ENCODE data around the gene E2F4. TPM values are rescaled to one million over a fixed set of nuclear protein-coding genes. Genes with fewer than 3 reads are reported as not detected.

The E2F4 gene
- total and polyA plus RNA-seq, 2 experiments from 2014 or later: 70.4 to 72.4 TPM

DNA sequence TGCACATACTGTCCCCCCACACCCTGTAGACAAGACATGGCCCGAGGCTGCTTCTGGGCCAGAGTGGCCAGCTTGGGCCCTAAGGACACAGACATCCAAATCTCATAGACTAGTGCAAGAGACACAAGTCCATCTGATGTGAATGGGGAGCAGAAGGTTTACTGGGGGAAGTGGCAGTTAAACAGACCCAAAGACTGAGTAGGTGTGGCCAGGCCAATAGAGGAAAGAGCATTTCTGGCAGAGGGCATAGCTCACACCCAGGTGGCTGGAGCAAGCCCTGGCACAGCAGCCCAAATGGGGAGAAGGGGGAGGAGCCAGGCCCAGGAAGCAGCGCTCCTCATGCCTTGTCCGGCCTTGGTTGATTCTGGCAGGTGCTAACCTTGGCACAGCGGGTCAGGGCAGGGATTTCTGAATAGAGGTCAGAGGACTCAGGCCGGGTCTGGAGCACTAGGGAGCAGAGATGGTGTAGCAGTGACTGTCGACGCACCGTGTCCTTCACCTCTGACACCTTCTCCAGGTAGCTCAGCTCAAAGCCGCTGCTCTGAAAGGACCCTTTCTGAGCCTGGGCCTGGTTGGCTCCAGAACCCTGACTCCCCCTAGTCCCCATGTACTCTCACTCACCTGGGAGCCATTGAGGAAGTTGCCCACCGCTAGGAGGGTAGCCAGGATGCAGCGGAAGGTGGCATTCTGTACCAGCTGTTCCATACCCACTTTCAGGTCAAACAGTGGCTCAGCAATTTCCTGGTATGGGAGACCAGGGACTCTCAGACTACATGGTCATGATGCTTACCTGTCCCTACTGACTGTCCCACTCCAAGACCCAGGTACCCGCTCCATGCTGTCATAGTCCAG is 39.1 kb downstream of the E2F4 start:
- H3K9me2 ChIP-seq (replicated peaks; ENCODE audit: insufficient read depth): no peaks in the 10 kb centered on the region
- H3K9me3 ChIP-seq (ENCODE audit: low read depth): no peaks in the 10 kb centered on the region
- no peaks in the 10 kb centered on the region for H3K27me3 ChIP-seq
- H3K27ac ChIP-seq: no peak overlapping the region
- no peak overlapping the region for H3K4me3 ChIP-seq
- WGBS (ENCODE audit: low lambda C conversion rate, missing lambda C conversion rate): 96% methylated on average over 12 of the region's 12 CpGs
- no peak overlapping the region for H3K4me2 ChIP-seq
- DNase-seq (ENCODE audit: low spot score): no peak
- no peaks in the 10 kb centered on the region for H4K20me1 ChIP-seq (ENCODE audit: insufficient read depth, poor library complexity, severe bottlenecking)
- peaks cover 14% of the 10 kb centered on the region for H3K79me2 ChIP-seq
- TF ChIP-seq, protein P1, sequence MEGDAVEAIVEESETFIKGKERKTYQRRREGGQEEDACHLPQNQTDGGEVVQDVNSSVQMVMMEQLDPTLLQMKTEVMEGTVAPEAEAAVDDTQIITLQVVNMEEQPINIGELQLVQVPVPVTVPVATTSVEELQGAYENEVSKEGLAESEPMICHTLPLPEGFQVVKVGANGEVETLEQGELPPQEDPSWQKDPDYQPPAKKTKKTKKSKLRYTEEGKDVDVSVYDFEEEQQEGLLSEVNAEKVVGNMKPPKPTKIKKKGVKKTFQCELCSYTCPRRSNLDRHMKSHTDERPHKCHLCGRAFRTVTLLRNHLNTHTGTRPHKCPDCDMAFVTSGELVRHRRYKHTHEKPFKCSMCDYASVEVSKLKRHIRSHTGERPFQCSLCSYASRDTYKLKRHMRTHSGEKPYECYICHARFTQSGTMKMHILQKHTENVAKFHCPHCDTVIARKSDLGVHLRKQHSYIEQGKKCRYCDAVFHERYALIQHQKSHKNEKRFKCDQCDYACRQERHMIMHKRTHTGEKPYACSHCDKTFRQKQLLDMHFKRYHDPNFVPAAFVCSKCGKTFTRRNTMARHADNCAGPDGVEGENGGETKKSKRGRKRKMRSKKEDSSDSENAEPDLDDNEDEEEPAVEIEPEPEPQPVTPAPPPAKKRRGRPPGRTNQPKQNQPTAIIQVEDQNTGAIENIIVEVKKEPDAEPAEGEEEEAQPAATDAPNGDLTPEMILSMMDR (IDR thresholded peaks at IDR 0.05; ENCODE audit: poor library complexity): no peak
- no peak for TF ChIP-seq EZH2phosphoT487 (IDR thresholded peaks at IDR 0.05; ENCODE audit: low read depth, severe bottlenecking, unreplicated experiment)
- no peak for TF ChIP-seq EZH2 (IDR thresholded peaks at IDR 0.05; ENCODE audit: borderline replicate concordance)
- peaks cover 8% of the 10 kb centered on the region for H3K4me1 ChIP-seq (ENCODE audit: insufficient read depth)
- H2AFZ ChIP-seq: no peak overlapping the region
- no peaks in the 10 kb centered on the region for H3K36me3 ChIP-seq (replicated peaks; ENCODE audit: insufficient read depth, low read depth)

DNA sequence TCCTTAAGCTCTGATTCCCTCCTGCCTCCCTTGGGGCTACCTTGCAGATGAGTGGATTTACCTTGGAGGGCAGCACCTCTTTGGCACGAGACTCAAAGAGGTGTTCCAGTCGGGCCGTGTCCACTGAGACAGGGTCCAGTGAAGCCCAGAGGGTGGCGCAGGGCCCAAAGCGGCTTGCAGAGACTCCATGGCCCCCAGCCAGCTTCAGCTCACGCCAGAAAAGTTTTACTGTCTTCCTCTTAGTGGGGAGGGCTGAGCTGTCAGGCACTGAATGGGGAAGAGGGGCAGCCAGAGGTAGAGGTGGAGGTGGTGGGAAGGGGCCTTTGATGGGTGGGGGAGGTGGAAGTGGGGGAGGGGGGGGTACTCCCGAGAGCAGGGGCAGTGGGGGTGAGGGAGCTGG is 41.6 kb downstream of the E2F4 start:
- Histone ChIP-seq H4K20me1 (ENCODE audit: insufficient read depth, poor library complexity, severe bottlenecking) (no peaks in the 10 kb centered on the region), H3K4me3 (no peak overlapping the region), H3K4me1 (ENCODE audit: insufficient read depth) (no peaks in the 10 kb centered on the region), H3K79me2 (no peaks in the 10 kb centered on the region), H2AFZ (no peak overlapping the region), H3K9me3 (ENCODE audit: low read depth) (no peaks in the 10 kb centered on the region), H3K36me3 (replicated peaks; ENCODE audit: insufficient read depth, low read depth) (no peaks in the 10 kb centered on the region), H3K4me2 (no peak overlapping the region), H3K27ac (no peak overlapping the region), H3K27me3 (no peaks in the 10 kb centered on the region), H3K9me2 (replicated peaks; ENCODE audit: insufficient read depth) (no peaks in the 10 kb centered on the region)
- DNase-seq (ENCODE audit: low spot score): no peak
- no peak for TF ChIP-seq EZH2phosphoT487 (IDR thresholded peaks at IDR 0.05; ENCODE audit: low read depth, severe bottlenecking, unreplicated experiment)
- TF ChIP-seq EZH2 (IDR thresholded peaks at IDR 0.05; ENCODE audit: borderline replicate concordance): no peak
- TF ChIP-seq, protein P1 (IDR thresholded peaks at IDR 0.05; ENCODE audit: poor library complexity): no peak
- WGBS (ENCODE audit: low lambda C conversion rate, missing lambda C conversion rate): 92% methylated on average over 6 of the region's 7 CpGs

DNA sequence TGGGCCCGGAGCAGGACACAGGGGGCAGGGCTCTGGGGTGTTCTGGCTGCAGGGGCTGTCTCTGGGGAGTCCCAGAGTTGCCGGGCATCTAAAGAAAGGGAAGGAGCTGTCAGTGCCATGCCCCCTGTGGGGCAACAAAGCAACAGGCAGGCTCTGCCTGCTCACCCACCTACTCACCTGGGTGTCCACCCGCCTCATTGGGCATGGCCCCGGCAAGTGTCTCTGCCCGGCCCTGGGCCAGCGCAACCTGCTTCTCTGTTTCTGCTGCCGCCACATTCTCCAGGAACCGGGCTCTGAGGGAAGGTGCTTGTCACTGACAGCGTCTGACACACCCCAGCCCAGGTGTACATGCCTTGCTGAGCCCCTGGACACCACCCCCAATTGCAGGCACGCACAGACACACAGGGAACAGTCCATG is 42.2 kb downstream of the E2F4 start:
- WGBS (ENCODE audit: low lambda C conversion rate, missing lambda C conversion rate): 91% methylated on average over 10 of the region's 10 CpGs
- no peaks in the 10 kb centered on the region for H3K79me2 ChIP-seq
- no peak overlapping the region for H3K27ac ChIP-seq
- no peaks in the 10 kb centered on the region for H3K9me3 ChIP-seq (ENCODE audit: low read depth)
- H3K36me3 ChIP-seq (replicated peaks; ENCODE audit: insufficient read depth, low read depth): no peaks in the 10 kb centered on the region
- H3K4me3 ChIP-seq: no peak overlapping the region
- H4K20me1 ChIP-seq (ENCODE audit: insufficient read depth, poor library complexity, severe bottlenecking): no peaks in the 10 kb centered on the region
- no peaks in the 10 kb centered on the region for H3K4me1 ChIP-seq (ENCODE audit: insufficient read depth)
- no peaks in the 10 kb centered on the region for H3K27me3 ChIP-seq
- H2AFZ ChIP-seq: no peak overlapping the region
- TF ChIP-seq EZH2phosphoT487 (IDR thresholded peaks at IDR 0.05; ENCODE audit: low read depth, severe bottlenecking, unreplicated experiment): no peak
- TF ChIP-seq, protein P1 (IDR thresholded peaks at IDR 0.05; ENCODE audit: poor library complexity): no peak
- no peak for TF ChIP-seq EZH2 (IDR thresholded peaks at IDR 0.05; ENCODE audit: borderline replicate concordance)
- no peak overlapping the region for H3K4me2 ChIP-seq
- no peaks in the 10 kb centered on the region for H3K9me2 ChIP-seq (replicated peaks; ENCODE audit: insufficient read depth)
- no peak for DNase-seq (ENCODE audit: low spot score)
